Islet precursor cell (in vitro differentiated cells): ENCODE data around the gene RNF26.
A peak's percentile ranks its signal among the peaks of the same experiment; 100 is the strongest.
"Not testable (repeated sequence)": the region's sequence is repeated elsewhere in the genome, so short reads cannot be mapped to it uniquely, and the experiment has no call there.

Source experiments
- DNase-seq: peaks from one replicate; pipeline ENCODE4 v3.0.0-alpha.2; 2018

Gene RNF26

DNA sequence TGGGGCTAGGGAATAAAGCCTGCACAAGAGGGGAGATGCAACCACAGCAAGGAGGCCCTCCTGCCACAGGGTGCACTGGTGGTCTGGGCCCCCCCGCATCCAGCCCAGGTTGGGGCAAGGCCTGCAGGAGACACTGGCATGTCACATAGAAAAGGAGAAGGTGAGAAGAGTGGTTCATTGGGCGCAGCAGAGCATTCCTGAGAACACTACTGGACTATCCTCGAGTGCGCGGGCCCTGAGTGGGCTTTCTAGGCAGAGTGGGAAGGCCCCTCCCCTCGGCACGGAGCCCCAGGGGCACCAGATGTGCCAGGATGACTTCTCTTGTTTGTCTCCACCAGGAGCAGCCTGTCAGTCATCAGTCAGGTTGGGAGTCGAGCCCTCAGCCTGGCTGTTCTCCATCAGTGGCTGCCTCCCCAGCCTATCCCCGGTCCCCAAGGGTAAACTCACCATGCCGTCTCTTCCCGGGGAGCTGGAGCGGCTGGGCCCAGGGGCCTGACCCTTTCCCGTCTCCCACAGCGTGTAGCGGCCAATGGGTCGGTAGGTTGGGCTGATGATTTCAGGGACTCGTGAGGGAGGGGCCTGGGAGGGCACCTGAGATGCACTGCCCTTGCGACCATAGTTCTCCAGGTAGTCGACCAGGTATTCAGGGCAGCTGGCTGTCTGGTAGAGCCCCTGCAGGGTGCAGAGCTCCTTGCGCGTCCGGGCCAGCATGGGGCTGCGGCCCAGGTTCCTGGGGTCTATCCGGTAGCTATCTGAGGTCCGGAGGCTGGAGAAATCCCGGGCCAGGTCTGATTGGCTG is 38.1 kb downstream of the RNF26 start:
- no peak for DNase-seq

GRCh38 chr11:119373059-119373920 is 39.0 kb downstream of the RNF26 start:
- DNase-seq, result no peak

GRCh38 chr11:119373921-119374631 is 39.7 kb downstream of the RNF26 start:
- peak; percentile 94 for DNase-seq

GRCh38 chr11:119374632-119375336 is 40.5 kb downstream of the RNF26 start:
- DNase-seq, result no peak

DNA sequence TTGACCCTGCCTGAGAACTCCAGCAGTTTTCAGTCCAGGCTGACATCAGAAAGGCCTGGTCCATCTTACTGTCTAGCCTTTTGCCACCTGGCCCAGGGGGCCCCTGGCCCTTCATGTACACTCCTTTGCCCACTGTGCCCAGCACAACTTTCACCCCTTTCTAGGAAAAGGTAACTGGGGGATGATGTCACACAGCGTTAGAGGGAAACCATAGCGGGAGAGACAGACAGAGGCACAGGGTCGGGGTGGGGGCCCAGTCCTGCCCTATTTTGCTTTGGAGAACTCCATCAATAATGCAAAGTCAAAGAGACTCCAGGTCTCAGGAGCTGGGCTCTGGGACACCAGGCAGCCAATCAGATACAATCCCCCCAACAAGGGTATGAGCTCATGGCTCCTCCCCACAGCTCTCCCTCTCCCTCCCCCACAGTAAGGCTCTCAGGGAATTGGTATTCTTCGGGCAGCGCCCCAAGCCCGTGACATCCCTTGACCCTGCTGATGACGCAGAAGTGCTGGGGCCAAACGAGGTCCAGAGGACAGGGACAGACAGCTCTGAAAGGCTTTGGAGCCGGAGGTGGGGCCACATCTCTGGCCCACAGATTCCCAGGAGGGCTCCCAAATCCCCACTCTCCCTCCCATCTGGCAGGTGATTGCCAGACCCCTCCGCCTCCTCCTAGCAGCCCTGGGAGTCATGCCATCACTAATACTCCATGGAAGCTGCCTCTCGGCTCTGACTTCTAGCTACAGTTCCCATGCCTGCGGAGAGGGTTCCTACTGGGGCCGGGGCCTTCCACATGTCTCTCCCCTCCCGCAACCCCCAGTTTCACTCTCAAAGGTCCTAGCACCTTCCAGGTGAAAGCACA is 41.2 kb downstream of the RNF26 start:
- DNase-seq, result peak; percentile 52

DNA sequence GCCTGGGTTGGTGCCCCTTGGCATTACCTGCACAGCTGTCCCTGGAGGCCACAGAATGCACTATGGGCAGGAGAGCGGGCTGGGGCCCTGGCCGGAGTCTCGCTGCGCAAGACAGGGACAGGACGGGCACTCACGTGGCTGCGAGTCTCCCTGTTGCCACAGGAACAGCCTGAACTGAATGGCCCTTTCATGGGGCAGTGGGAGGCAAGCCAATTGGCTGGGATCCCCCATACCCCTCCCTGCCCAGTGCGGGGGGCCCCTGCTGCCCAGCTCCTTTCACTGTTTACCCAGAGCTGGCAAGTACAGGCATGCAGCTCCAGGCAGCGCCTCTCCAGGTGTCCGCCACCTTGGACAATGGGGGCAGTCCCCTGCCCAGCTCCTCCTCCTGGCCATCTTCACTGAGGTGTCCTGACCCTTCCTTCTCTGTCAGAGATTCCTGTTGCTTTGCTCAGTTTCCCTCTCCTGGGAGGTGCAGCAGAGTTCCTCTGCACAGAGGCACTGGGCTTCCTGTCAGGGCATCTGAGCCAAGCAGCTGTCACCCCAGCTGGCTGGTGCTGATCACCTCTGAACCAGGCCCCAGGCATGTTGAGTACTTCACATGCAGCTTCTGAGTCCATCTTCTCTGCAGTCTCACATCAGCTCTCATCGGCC is 42.0 kb downstream of the RNF26 start:
- no peak for DNase-seq

DNA sequence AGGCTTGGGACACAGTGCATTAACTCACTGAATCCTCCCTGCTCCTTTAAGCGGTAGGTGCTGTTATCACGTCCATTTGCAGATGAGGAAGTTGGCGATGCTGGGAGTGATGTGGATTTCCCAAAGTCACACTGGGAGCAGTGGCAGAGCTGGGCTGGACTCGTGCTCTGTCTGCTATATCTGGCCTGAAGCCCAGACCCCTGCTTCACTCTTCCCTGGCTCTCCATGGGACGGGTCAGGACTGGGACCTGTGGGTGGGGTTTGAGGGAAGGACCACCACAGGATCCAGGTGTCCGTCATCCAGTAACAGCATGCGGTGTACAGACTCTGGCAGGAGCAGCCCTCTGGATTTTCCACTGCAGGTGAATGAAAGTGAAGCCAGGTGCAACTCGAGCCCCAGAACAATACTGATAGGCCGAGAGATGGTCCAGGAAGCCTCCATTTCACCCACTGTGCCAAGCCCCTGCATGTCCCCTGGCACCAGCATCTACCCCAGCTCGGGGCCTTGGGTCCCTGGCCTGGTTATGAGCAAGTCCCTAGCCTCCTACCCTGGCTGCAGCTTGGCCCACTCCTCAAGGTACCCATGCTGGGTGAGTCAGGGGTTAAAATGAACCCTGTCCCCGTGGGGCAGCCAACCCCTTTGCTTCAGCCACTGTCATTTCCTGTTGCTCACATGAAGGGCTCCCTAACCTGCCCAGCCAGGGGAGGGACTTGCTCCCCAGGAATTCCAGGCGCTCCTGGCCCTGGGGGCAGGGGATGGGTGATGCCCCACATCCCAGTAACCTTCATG is 43.0 kb downstream of the RNF26 start:
- DNase-seq, result peak; percentile 46

- peak; percentile 45 for DNase-seq
Measured at GRCh38 chr11:119377961-119378667, 43.8 kb downstream of the RNF26 start.

GRCh38 chr11:119378851-119379465 is 44.6 kb downstream of the RNF26 start:
- peak; percentile 57 for DNase-seq

DNA sequence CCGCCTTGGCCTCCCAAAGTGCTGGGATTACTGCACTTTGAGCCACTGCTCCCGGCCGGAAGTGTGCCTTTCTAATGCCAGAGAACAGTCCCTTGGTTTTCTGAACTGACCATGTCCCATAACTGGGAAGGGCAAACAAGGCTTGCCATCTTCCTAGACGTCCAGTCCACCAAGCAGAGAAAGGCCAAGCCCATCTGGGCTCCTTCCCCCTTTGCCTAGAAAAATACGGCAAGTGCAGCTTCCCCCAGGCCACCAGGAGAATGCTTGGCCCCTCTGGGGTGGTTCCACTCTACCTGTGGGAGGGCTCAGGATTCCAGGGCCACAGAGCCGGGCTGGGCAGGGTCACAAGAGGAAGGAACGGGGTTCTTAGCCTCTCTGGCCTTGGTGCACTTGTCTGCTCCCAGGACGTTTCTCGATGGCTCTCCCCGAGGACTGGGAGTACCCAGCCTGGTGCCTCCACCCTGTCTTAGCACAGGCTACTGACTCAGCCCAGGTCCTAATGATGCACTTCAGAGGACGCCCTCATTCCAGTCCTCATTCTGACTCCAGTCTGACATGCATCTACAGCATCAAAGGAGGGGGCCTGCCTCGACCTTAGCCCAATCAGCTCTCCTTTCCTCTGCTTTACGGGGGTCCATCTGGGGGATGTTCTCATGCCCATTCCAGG is 46.0 kb downstream of the RNF26 start:
- DNase-seq, result peak; percentile 55

DNA sequence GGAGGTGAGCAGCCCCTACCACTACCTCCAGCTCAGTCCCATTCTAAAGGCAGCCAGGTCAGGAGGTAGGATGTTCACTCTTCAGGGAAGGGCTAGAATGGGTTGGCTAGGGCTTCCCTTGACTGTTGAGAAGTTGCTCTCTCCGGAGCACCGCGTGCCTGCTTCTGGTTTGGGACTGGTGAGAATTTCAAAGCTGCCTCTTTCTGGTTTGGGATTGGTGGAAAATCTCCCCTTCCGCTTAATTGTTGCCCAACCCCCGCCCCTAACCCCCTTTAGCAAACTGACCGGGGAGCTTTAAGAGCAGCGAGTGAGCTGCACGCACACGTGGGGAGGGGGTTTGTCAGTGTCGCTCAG is 46.5 kb downstream of the RNF26 start:
- peak; percentile 55 for DNase-seq

GRCh38 chr11:119381181-119381988 is 47.1 kb downstream of the RNF26 start, which contains the start of gene USP2:
Gene USP2 (minus strand): TSS chr11:119381690. CDS start chr11:119373480, 8,210 bp downstream.
- peak; percentile 98 for DNase-seq

DNA sequence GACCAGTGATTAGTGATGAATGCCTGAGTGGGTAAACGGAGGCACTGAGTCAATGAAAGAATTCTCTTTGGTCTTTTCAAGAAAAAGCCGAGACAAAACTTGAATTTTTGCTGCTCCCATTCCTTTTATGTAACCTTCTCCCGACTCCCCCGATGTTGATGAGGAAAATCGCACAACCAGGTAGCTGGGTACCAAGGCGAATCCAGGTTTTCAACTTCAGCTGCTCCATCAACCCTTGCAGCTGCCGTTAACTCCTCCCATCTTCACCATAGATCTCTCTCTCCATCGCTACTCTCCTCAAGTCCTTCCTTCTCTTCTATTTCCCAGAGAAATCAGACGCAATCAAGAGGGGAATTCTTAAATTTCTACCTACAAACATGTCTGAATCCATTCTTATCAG is 47.8 kb downstream of the RNF26 start:
- no peak for DNase-seq

GRCh38 chr11:119382513-119382912 is 48.2 kb downstream of the RNF26 start:
- not testable (repeated sequence) for DNase-seq

GRCh38 chr11:119384332-119384731 is 50.0 kb downstream of the RNF26 start:
- no peak for DNase-seq
